Measurements from ENCODE around the gene IL1RL1.

The IL1RL1 gene

GRCh38 chr2:102266204-102266603 is 45.2 kb upstream of the IL1RL1 start:
- H3K9ac ChIP-seq (ENCODE audit: low read depth, low read length, poor library complexity, severe bottlenecking): no peak overlapping the region
- H2AFZ ChIP-seq (ENCODE audit: low read length): no peak overlapping the region
- H4K20me1 ChIP-seq (ENCODE audit: insufficient read depth, low read length, poor library complexity, severe bottlenecking): no peaks in the 10 kb centered on the region
- no peak for TF ChIP-seq EZH2phosphoT487 (IDR thresholded peaks at IDR 0.05; ENCODE audit: borderline replicate concordance)
- H3K27me3 ChIP-seq (ENCODE audit: insufficient read depth, low read length, poor library complexity, severe bottlenecking): no peaks in the 10 kb centered on the region
- no peaks in the 10 kb centered on the region for H3K79me2 ChIP-seq (ENCODE audit: insufficient read depth, low read length)
- no peak overlapping the region for H3K4me3 ChIP-seq (ENCODE audit: low read length, poor library complexity, severe bottlenecking)
- no peak overlapping the region for H3K4me2 ChIP-seq (ENCODE audit: low read depth, low read length, poor library complexity, severe bottlenecking)
- H3K9me3 ChIP-seq (ENCODE audit: insufficient read depth, low read depth, low read length): no peaks in the 10 kb centered on the region
- no peaks in the 10 kb centered on the region for H3K9me2 ChIP-seq (replicated peaks; ENCODE audit: low read depth, low read length)
- H3K36me3 ChIP-seq (ENCODE audit: insufficient read depth, low read length): no peaks in the 10 kb centered on the region
- peaks cover 24% of the 10 kb centered on the region for H3K4me1 ChIP-seq (ENCODE audit: insufficient read depth, low read length, poor library complexity, severe bottlenecking)
- no peaks in the 10 kb centered on the region for H3F3A ChIP-seq (ENCODE audit: low read depth)

- Histone ChIP-seq H3K4me2 (ENCODE audit: low read depth, low read length, poor library complexity, severe bottlenecking) (no peak overlapping the region), H3K9ac (ENCODE audit: low read depth, low read length, poor library complexity, severe bottlenecking) (no peak overlapping the region), H3K36me3 (ENCODE audit: insufficient read depth, low read length) (no peaks in the 10 kb centered on the region), H3K4me3 (ENCODE audit: low read length, poor library complexity, severe bottlenecking) (no peak overlapping the region), H4K20me1 (ENCODE audit: insufficient read depth, low read length, poor library complexity, severe bottlenecking) (no peaks in the 10 kb centered on the region), H3K4me1 (ENCODE audit: insufficient read depth, low read length, poor library complexity, severe bottlenecking) (peaks cover 18% of the 10 kb centered on the region), H3K27me3 (ENCODE audit: insufficient read depth, low read length, poor library complexity, severe bottlenecking) (no peaks in the 10 kb centered on the region), H3K9me3 (ENCODE audit: insufficient read depth, low read depth, low read length) (no peaks in the 10 kb centered on the region), H2AFZ (ENCODE audit: low read length) (no peak overlapping the region), H3F3A (ENCODE audit: low read depth) (no peaks in the 10 kb centered on the region), H3K9me2 (replicated peaks; ENCODE audit: low read depth, low read length) (no peaks in the 10 kb centered on the region), H3K79me2 (ENCODE audit: insufficient read depth, low read length) (no peaks in the 10 kb centered on the region)
- TF ChIP-seq CTCF (conservative IDR thresholded peaks at IDR 0.05; ENCODE audit: low read length): no peak
- TF ChIP-seq EZH2phosphoT487 (IDR thresholded peaks at IDR 0.05; ENCODE audit: borderline replicate concordance): no peak
Observed at GRCh38 chr2:102267774-102268173, 43.6 kb upstream of the IL1RL1 start.

GRCh38 chr2:102268510-102269199 is 42.7 kb upstream of the IL1RL1 start:
- H3K27me3 ChIP-seq (ENCODE audit: insufficient read depth, low read length, poor library complexity, severe bottlenecking): no peaks in the 10 kb centered on the region
- H3K4me3 ChIP-seq (ENCODE audit: low read length, poor library complexity, severe bottlenecking): no peak overlapping the region
- no peaks in the 10 kb centered on the region for H3K9me2 ChIP-seq (replicated peaks; ENCODE audit: low read depth, low read length)
- no peak overlapping the region for H2AFZ ChIP-seq (ENCODE audit: low read length)
- H3K4me2 ChIP-seq (ENCODE audit: low read depth, low read length, poor library complexity, severe bottlenecking): no peak overlapping the region
- TF ChIP-seq CTCF (conservative IDR thresholded peaks at IDR 0.05; ENCODE audit: low read length): no peak
- no peak for TF ChIP-seq EZH2phosphoT487 (IDR thresholded peaks at IDR 0.05; ENCODE audit: borderline replicate concordance)
- H3K4me1 ChIP-seq (ENCODE audit: insufficient read depth, low read length, poor library complexity, severe bottlenecking): peaks cover 9% of the 10 kb centered on the region
- no peaks in the 10 kb centered on the region for H3F3A ChIP-seq (ENCODE audit: low read depth)
- no peak overlapping the region for H3K9ac ChIP-seq (ENCODE audit: low read depth, low read length, poor library complexity, severe bottlenecking)
- no peaks in the 10 kb centered on the region for H3K36me3 ChIP-seq (ENCODE audit: insufficient read depth, low read length)
- H3K79me2 ChIP-seq (ENCODE audit: insufficient read depth, low read length): no peaks in the 10 kb centered on the region
- H4K20me1 ChIP-seq (ENCODE audit: insufficient read depth, low read length, poor library complexity, severe bottlenecking): no peaks in the 10 kb centered on the region
- H3K9me3 ChIP-seq (ENCODE audit: insufficient read depth, low read depth, low read length): no peaks in the 10 kb centered on the region

- Histone ChIP-seq H3K9me3 (ENCODE audit: insufficient read depth, low read depth, low read length) (no peaks in the 10 kb centered on the region), H3K79me2 (ENCODE audit: insufficient read depth, low read length) (no peaks in the 10 kb centered on the region), H3K36me3 (ENCODE audit: insufficient read depth, low read length) (no peaks in the 10 kb centered on the region), H3K27me3 (ENCODE audit: insufficient read depth, low read length, poor library complexity, severe bottlenecking) (no peaks in the 10 kb centered on the region), H3K4me3 (ENCODE audit: low read length, poor library complexity, severe bottlenecking) (no peak overlapping the region), H3K4me2 (ENCODE audit: low read depth, low read length, poor library complexity, severe bottlenecking) (no peak overlapping the region), H4K20me1 (ENCODE audit: insufficient read depth, low read length, poor library complexity, severe bottlenecking) (no peaks in the 10 kb centered on the region), H3F3A (ENCODE audit: low read depth) (no peaks in the 10 kb centered on the region), H3K4me1 (ENCODE audit: insufficient read depth, low read length, poor library complexity, severe bottlenecking) (peaks cover 6% of the 10 kb centered on the region), H3K9ac (ENCODE audit: low read depth, low read length, poor library complexity, severe bottlenecking) (no peak overlapping the region), H2AFZ (ENCODE audit: low read length) (no peak overlapping the region), H3K9me2 (replicated peaks; ENCODE audit: low read depth, low read length) (no peaks in the 10 kb centered on the region)
- TF ChIP-seq CTCF (conservative IDR thresholded peaks at IDR 0.05; ENCODE audit: low read length) (no peak), EZH2phosphoT487 (IDR thresholded peaks at IDR 0.05; ENCODE audit: borderline replicate concordance) (no peak)
Observed at GRCh38 chr2:102269200-102269524, 42.2 kb upstream of the IL1RL1 start.

All from Loucy (cell line).